ENCODE measurements around the gene SRBD1. TPM values are rescaled to one million over a fixed set of nuclear protein-coding genes. Genes with fewer than 3 reads are reported as not detected.

SRBD1 gene
- total RNA-seq, 2 donors from 2014 or later: 11.8 to 14.4 TPM

DNA sequence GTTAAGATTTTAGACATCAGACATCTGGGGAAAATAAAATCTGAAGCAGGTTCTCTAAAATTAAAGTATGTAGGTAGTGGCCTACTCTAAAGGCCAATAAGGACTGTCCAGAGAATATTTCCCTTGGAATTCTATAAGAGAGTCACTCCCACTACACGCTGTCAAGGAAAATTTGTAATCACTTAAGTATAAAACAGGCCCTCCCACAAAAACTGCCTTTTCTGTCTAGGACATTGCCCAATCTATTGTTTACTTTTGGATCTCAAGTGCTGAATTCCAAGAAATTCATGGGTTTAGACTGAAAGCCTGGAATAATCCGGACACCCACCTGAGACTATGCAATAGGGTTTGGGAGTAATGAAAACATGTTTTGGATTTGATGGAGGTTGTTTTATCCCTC is 1.7 kb upstream of the SRBD1 start:
- no peak overlapping the region for H3K27ac ChIP-seq

DNA sequence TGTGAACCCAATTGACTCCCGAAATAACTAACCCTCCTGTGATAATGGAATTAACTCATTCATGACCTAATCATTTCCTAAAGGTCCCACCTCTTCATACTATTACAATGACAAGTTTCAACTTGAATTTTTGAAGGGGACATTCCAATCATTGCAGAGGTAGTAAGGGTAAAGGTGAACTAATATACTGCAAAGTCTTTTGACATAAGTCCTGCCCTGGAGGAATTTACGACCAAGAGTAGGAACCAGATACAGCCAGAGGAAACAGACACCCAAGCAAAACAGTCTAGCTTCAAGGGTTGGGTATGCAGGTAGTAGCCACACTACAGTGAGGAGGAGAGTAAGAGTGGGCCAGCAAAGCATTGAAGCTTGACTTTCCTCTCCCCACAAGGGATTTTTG is 1.2 kb upstream of the SRBD1 start:
- Histone ChIP-seq H3K27ac (no peak overlapping the region), H3K9ac (ENCODE audit: low read depth in 2 of 2, low read length in 2 of 2) (no peak overlapping the region), H3K4me1 (no peaks in the 10 kb centered on the region), H3K4me3 (no peak overlapping the region), H3K36me3 (no peaks in the 10 kb centered on the region), H3K27me3 (no peaks in the 10 kb centered on the region), H3K9me3 (no peaks in the 10 kb centered on the region)
- intact Hi-C loops (cut with DNase I): no loop called here
- DNase-seq: no peak
- TF ChIP-seq, protein P1, sequence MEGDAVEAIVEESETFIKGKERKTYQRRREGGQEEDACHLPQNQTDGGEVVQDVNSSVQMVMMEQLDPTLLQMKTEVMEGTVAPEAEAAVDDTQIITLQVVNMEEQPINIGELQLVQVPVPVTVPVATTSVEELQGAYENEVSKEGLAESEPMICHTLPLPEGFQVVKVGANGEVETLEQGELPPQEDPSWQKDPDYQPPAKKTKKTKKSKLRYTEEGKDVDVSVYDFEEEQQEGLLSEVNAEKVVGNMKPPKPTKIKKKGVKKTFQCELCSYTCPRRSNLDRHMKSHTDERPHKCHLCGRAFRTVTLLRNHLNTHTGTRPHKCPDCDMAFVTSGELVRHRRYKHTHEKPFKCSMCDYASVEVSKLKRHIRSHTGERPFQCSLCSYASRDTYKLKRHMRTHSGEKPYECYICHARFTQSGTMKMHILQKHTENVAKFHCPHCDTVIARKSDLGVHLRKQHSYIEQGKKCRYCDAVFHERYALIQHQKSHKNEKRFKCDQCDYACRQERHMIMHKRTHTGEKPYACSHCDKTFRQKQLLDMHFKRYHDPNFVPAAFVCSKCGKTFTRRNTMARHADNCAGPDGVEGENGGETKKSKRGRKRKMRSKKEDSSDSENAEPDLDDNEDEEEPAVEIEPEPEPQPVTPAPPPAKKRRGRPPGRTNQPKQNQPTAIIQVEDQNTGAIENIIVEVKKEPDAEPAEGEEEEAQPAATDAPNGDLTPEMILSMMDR (IDR thresholded peaks at IDR 0.05): no peak

More for the DNA sequence above, 1.7 kb upstream of the SRBD1 start:
- Histone ChIP-seq H3K27me3 (no peaks in the 10 kb centered on the region), H3K4me3 (no peak overlapping the region), H3K4me1 (no peaks in the 10 kb centered on the region), H3K36me3 (no peaks in the 10 kb centered on the region), H3K9me3 (no peaks in the 10 kb centered on the region), H3K9ac (ENCODE audit: low read depth in 2 of 2, low read length in 2 of 2) (no peak overlapping the region)
- TF ChIP-seq, protein P1 (IDR thresholded peaks at IDR 0.05): no peak
- intact Hi-C loops (cut with DNase I): no loop called here
- no peak for DNase-seq

DNA sequence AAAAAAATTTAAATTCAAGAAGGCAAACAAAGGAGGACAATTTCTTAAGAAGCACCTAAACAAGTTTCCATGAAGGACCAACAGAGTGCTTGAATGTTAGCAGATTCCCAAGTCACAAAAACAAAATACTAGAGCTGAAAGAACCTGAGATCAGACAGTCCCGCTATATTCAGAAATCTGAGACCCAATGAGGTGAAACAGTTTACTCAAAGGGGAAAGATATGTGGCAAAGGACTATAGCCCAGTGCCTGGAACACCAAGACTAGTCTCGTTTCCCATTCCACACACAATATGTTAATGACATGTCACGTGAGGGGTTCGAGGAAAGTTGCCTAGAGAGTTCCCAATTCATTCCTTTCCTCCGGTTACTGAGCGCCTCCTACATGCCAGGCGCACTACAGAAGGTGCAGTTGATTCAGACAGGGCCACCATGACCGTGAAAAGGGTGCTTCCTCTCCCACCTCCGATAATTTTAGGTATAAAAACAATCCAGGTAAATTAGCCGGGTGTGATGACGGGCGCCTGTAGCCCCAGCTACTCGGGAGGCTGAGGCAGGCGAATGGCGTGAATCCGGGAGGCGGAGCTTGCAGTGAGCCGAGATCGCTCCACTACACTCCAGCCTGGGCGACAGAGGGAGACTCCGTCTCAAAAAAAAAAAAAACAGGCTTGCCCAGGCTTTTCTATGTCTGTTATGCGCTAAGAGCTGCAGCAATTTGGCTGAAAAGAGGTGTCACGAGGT is 617 bp downstream of the SRBD1 start:
- H3K36me3 ChIP-seq: no peaks in the 10 kb centered on the region
- H3K9ac ChIP-seq (ENCODE audit: low read depth in 2 of 2, low read length in 2 of 2): peak overlapping the region; percentile 72 to 81
- peak; percentile 72 for DNase-seq
- H3K27me3 ChIP-seq: no peaks in the 10 kb centered on the region
- peak overlapping the region; percentile 60 for H3K4me3 ChIP-seq
- no peaks in the 10 kb centered on the region for H3K9me3 ChIP-seq
- no peaks in the 10 kb centered on the region for H3K4me1 ChIP-seq
- TF ChIP-seq, protein P1 (IDR thresholded peaks at IDR 0.05): peak; percentile 22
- intact Hi-C loops (cut with DNase I): no loop called here
- peak overlapping the region; percentile 80 for H3K27ac ChIP-seq

DNA sequence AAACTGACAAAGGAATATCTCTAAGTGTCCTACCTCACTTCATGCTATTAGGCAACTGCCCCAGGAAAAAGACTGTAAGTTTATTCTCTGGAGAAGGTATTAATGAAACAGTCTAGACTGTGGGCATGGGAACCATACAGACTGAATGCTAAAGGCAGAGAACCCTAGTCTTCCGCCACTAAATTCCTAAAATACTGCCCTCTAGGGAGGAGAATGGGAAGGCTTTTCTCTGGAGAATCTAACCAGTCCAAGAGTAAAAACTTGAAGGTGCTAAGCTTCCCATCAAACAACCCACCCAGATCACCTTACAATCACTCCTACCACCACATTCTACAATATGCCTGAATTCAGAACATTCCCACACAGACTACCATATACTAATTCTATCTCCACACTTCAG is 3.4 kb downstream of the SRBD1 start:
- Histone ChIP-seq H3K36me3 (no peaks in the 10 kb centered on the region), H3K4me1 (no peaks in the 10 kb centered on the region), H3K27ac (no peak overlapping the region), H3K9ac (ENCODE audit: low read depth in 2 of 2, low read length in 2 of 2) (no peak overlapping the region), H3K27me3 (no peaks in the 10 kb centered on the region), H3K4me3 (no peak overlapping the region), H3K9me3 (no peaks in the 10 kb centered on the region)
- no peak for DNase-seq
- TF ChIP-seq, protein P1 (IDR thresholded peaks at IDR 0.05): peak; percentile 14
- intact Hi-C loops (cut with DNase I): no loop called here

DNA sequence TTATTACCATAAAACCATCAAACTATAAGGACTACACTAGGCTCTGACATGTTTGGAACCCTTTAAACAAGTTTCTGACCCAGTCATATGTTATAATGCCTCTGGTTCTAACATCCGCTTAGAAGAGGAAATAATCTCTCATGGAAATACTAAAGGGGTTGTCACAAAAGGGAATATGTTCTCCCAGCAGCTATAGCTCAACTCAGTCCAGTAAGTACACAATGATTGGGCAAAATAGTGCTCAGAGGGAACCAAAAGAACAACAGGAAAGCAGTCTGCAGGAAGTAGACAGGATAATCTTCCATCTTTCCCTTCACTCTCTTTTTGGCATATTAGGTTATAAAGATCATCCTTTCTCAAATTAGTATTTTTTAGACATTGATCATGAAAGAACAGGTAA is 4.3 kb downstream of the SRBD1 start:
- Histone ChIP-seq H3K4me1 (no peaks in the 10 kb centered on the region), H3K27me3 (no peaks in the 10 kb centered on the region), H3K9ac (ENCODE audit: low read depth in 2 of 2, low read length in 2 of 2) (no peak overlapping the region), H3K27ac (no peak overlapping the region), H3K36me3 (no peaks in the 10 kb centered on the region), H3K9me3 (no peaks in the 10 kb centered on the region), H3K4me3 (no peak overlapping the region)
- TF ChIP-seq, protein P1 (IDR thresholded peaks at IDR 0.05): no peak
- intact Hi-C loops (cut with DNase I): no loop called here
- no peak for DNase-seq
